Kidney (tissue), 14 donors: ENCODE data around the gene LRRC4C. TPM values are rescaled to one million over a fixed set of nuclear protein-coding genes. Genes with fewer than 3 reads are reported as not detected.
"Not testable (repeated sequence)": the region's sequence is repeated elsewhere in the genome, so short reads cannot be mapped to it uniquely, and the experiment has no call there.

Experiments used
- DNase-seq, 5 donors: peaks; one replicate each; pipeline ENCODE4 v3.0.0-alpha.2; 2013 to 2020
- FAIRE-seq: peaks from 2 replicates; lab custom pipeline; 2012; peaks lifted over from hg19 to GRCh38; lab: Jason Lieb, UNC
- H3K27ac ChIP-seq, 2 donors: one replicate each; pipeline ENCODE4 v1.7.0; 2013; ENCODE audit warnings: low read depth in 2 of 2, low read length in 2 of 2, inconsistent platforms in 1 of 2
- H3K27me3 ChIP-seq: one replicate; pipeline ENCODE4 v1.7.1; 2013; ENCODE audit warnings: low read length, inconsistent platforms; ENCODE audit not compliant: control insufficient read depth, insufficient read depth
- H3K36me3 ChIP-seq, 3 donors: one replicate each; pipeline versions ENCODE4 v1.7.0 to v1.7.1; 2013; ENCODE audit warnings: low read length in 3 of 3, control low read depth in 1 of 3, inconsistent platforms in 1 of 3; ENCODE audit not compliant: insufficient read depth in 3 of 3, control insufficient read depth in 2 of 3
- H3K4me1 ChIP-seq, 3 donors: one replicate each; pipeline versions ENCODE4 v1.7.0 to v1.7.1; 2013; ENCODE audit warnings: low read length in 3 of 3, inconsistent platforms in 1 of 3, low read depth in 1 of 3; ENCODE audit not compliant: control insufficient read depth in 2 of 3, insufficient read depth in 2 of 3
- H3K4me3 ChIP-seq, 3 donors: one replicate each; pipeline versions ENCODE4 v1.7.0 to v1.8.1; 2013; ENCODE audit warnings: low read length in 3 of 3, control low read depth in 1 of 3, inconsistent platforms in 1 of 3
- H3K9ac ChIP-seq, 3 donors: one replicate each; pipeline versions ENCODE4 v1.7.0 to v1.7.1; 2013; ENCODE audit warnings: low read length in 3 of 3, control low read depth in 1 of 3, inconsistent platforms in 1 of 3
- H3K9me3 ChIP-seq, 3 donors: one replicate each; pipeline versions ENCODE4 v1.7.0 to v1.7.1; 2013; ENCODE audit warnings: low read length in 3 of 3, control low read depth in 1 of 3, inconsistent platforms in 1 of 3; ENCODE audit not compliant: control insufficient read depth in 2 of 3, insufficient read depth in 1 of 3
- CTCF ChIP-seq: IDR thresholded peaks from 3 replicates; pipeline ENCODE4 v1.5.1; 2012; ENCODE audit warnings: mild to moderate bottlenecking, moderate library complexity, borderline replicate concordance; ENCODE audit not compliant: insufficient read depth; ENCODE audit errors: extremely low read depth
- intact Hi-C: fragments of 100-400 bp; cut with DNase I; formaldehyde crosslinking; loops from one replicate; pipeline ENCODE4 v1.11.1; 2022
- polyA plus RNA-seq: library from polyadenylated mRNA; stranded (reverse); fragments of 350-450 nt; fragmentation: Illumina TruSeq; extraction: RNeasy Lipid Tissue Mini Kit (QIAGEN cat#74804); gene quantifications from one replicate; pipeline ENCODE4 v1.2.3, GENCODE V29; 2014; ENCODE audit warnings: low read depth, low replicate concordance; ENCODE audit not compliant: insufficient read depth
- total RNA-seq: library from RNA; stranded (reverse); fragmentation: NEBNext Ultra II Directional; extraction: Animal tissue kit (Norgen Biotek cat#: 25700); gene quantifications from one replicate; pipeline ENCODE4 v1.2.1, GENCODE V29; 2021
- donor health status: control.
- donor health status: control.
- donor health status: control.
- donor health status: control.
- donor health status: control.
- donor health status: DM: yes; HTN: yes; CAD: no.
- donor health status: Normal renal cell carcinoma (clear cell type).

Gene LRRC4C
- total and polyA plus RNA-seq, 2 donors from 2014 or later = 0.26 to 1.6 TPM

GRCh38 chr11:40542821-40543220 is 916.6 kb downstream of the LRRC4C start:
- Histone ChIP-seq H3K9ac (no peak overlapping the region), H3K27ac (no peak overlapping the region), H3K9me3 (no peaks in the 10 kb centered on the region), H3K36me3 (no peaks in the 10 kb centered on the region), H3K4me1 (no peaks in the 10 kb centered on the region), H3K27me3 (no peaks in the 10 kb centered on the region), H3K4me3 (no peak overlapping the region)
- FAIRE-seq = no peak
- no peak for TF ChIP-seq CTCF
- intact Hi-C loops = no loop called here
- DNase-seq = no peak

GRCh38 chr11:40537734-40538133 is 921.7 kb downstream of the LRRC4C start:
- FAIRE-seq = no peak
- Histone ChIP-seq H3K36me3 (no peaks in the 10 kb centered on the region), H3K9me3 (no peaks in the 10 kb centered on the region), H3K4me3 (no peak overlapping the region), H3K9ac (no peak overlapping the region), H3K27ac (no peak overlapping the region), H3K4me1 (no peaks in the 10 kb centered on the region), H3K27me3 (no peaks in the 10 kb centered on the region)
- DNase-seq = no peak
- TF ChIP-seq CTCF = no peak
- intact Hi-C loops = no loop called here

- H3K4me1 ChIP-seq, H3K27ac ChIP-seq, H3K9ac ChIP-seq, H3K36me3 ChIP-seq, H3K27me3 ChIP-seq, H3K9me3 ChIP-seq, H3K4me3 ChIP-seq, FAIRE-seq, intact Hi-C loops: not testable (repeated sequence)
- peak in 1 of 5 donors; percentile 43 for DNase-seq
Measured at GRCh38 chr11:40522080-40522479, 937.4 kb downstream of the LRRC4C start.

GRCh38 chr11:40517122-40517521 is 942.3 kb downstream of the LRRC4C start:
- no peaks in the 10 kb centered on the region for H3K4me1 ChIP-seq
- FAIRE-seq (no peak), DNase-seq (no peak)
- no peaks in the 10 kb centered on the region for H3K27me3 ChIP-seq
- no peaks in the 10 kb centered on the region for H3K36me3 ChIP-seq
- H3K9me3 ChIP-seq = no peaks in the 10 kb centered on the region
- TF ChIP-seq CTCF = no peak
- no peak overlapping the region for H3K9ac ChIP-seq
- H3K27ac ChIP-seq = no peak overlapping the region
- intact Hi-C loops = no loop called here
- H3K4me3 ChIP-seq = no peak overlapping the region
